Sigmoid colon (tissue), 7 donors: ENCODE results near the gene PTTG2. TPM values are rescaled to one million over a fixed set of nuclear protein-coding genes. Genes with fewer than 3 reads are reported as not detected.

Source experiments
- DNase-seq: peaks from one replicate; pipeline ENCODE4 v3.0.0-alpha.2; 2019
- H3K27ac ChIP-seq, 4 donors: fragments of 200-600 bp; sonication (generic); one replicate each; pipeline ENCODE4 v1.5.1; 2016 to 2019; ENCODE audit warnings: mild to moderate bottlenecking in 1 of 4
- H3K27me3 ChIP-seq, 3 donors: fragments of 200-600 bp; sonication (generic); one replicate each; pipeline ENCODE4 v1.5.1; 2019; ENCODE audit warnings: mild to moderate bottlenecking in 1 of 3
- H3K36me3 ChIP-seq, 4 donors: fragments of 200-600 bp; sonication (generic); one replicate each; pipeline ENCODE4 v1.5.1; 2016 to 2019
- H3K4me1 ChIP-seq, 4 donors: fragments of 200-600 bp; sonication (generic); one replicate each; pipeline ENCODE4 v1.5.1; 2017 to 2019
- H3K4me3 ChIP-seq, 4 donors: fragments of 200-600 bp; sonication (generic); one replicate each; pipeline ENCODE4 v1.5.1; 2017 to 2019; ENCODE audit warnings: mild to moderate bottlenecking in 2 of 4, moderate library complexity in 1 of 4
- H3K9me3 ChIP-seq, 4 donors: fragments of 200-600 bp in 3 of 4; sonication (generic) in 3 of 4; one replicate each; pipeline versions ENCODE4 v1.5.1 to v1.6.1; 2013 to 2019
- CTCF ChIP-seq, 4 experiments: fragments of 450-650 bp in 3 of 4; fragments of 200-600 bp in 1 of 4; IDR thresholded peaks; one replicate each; pipeline ENCODE4 v1.5.1; 2016 to 2019; ENCODE audit warnings: antibody characterized with exemption in 4 of 4, mild to moderate bottlenecking in 3 of 4, moderate library complexity in 2 of 4
- EP300 ChIP-seq, 4 donors: sonication (generic); formaldehyde crosslinking; IDR thresholded peaks; one replicate each; pipeline ENCODE4 v1.6.1; 2017; ENCODE audit warnings: antibody characterized with exemption in 4 of 4
- POLR2A ChIP-seq, 2 donors: fragments of 450-650 bp; IDR thresholded peaks; one replicate each; pipeline ENCODE4 v1.6.1; 2016; ENCODE audit warnings: antibody characterized with exemption in 2 of 2, mild to moderate bottlenecking in 2 of 2, moderate library complexity in 2 of 2
- POLR2AphosphoS5 ChIP-seq, 4 donors: sonication (generic); formaldehyde crosslinking; IDR thresholded peaks; one replicate each; pipeline ENCODE4 v1.6.1; 2017; ENCODE audit warnings: antibody characterized with exemption in 4 of 4
- WGBS, 2 donors: extraction: QIAGEN DNeasy Blood & Tissue Kit; methylation state at CpG; one replicate each; pipeline ENCODE4 v1.1.7; 2013; 5-methylcytosine and 5-hydroxymethylcytosine counted together
- intact Hi-C: fragments of 100-400 bp; cut with DNase I; formaldehyde crosslinking; loops from one replicate; pipeline ENCODE4 v1.15.1; 2023
- polyA plus RNA-seq, 3 donors: library from polyadenylated mRNA; stranded (reverse); fragments of 200-250 nt; gene quantifications; one replicate each; pipeline ENCODE4 v1.2.3, GENCODE V29; 2013
- total RNA-seq, 4 donors: library from RNA; depleted of rRNA; stranded (reverse); fragments of >200 nt; gene quantifications; one replicate each; pipeline ENCODE4 v1.1.0, GENCODE V29; 2016
- donor health status: healthy with polysubstance abuse.
- donor health status: Bipolar disorder and iron deficiency.
- donor health status: healthy.

Gene PTTG2
- total and polyA plus RNA-seq, 7 donors = 0.28 to 7.7 (median 5.7) TPM; not detected in 2

GRCh38 chr4:38007645-38008044 is 47.4 kb downstream of the PTTG2 start:
- TF ChIP-seq EP300 (IDR thresholded peaks at IDR 0.05) (no peak), POLR2A (IDR thresholded peaks at IDR 0.05) (no peak), CTCF (IDR thresholded peaks at IDR 0.05) (no peak), POLR2AphosphoS5 (IDR thresholded peaks at IDR 0.05) (no peak)
- peaks cover 0 to 94% (median 85%) of the 10 kb centered on the region in 4 donors for H3K4me1 ChIP-seq
- intact Hi-C loops = no loop called here
- H3K36me3 ChIP-seq = no peaks in the 10 kb centered on the region
- H3K27me3 ChIP-seq = no peaks in the 10 kb centered on the region
- DNase-seq = no peak
- H3K27ac ChIP-seq = peak overlapping the region in 2 of 4 donors; percentile 79 to 80
- no peaks in the 10 kb centered on the region for H3K9me3 ChIP-seq
- H3K4me3 ChIP-seq = no peak overlapping the region
- WGBS, 2 donors = 76 to 77% methylated on average over 5 of the region's 5 CpGs

- H3K27ac ChIP-seq = peak overlapping the region in 3 of 4 donors; percentile 51 to 80 (median 79)
- no peaks in the 10 kb centered on the region for H3K9me3 ChIP-seq
- DNase-seq = no peak
- H3K27me3 ChIP-seq = no peaks in the 10 kb centered on the region
- intact Hi-C loops = no loop called here
- TF ChIP-seq POLR2A (IDR thresholded peaks at IDR 0.05) (no peak), CTCF (IDR thresholded peaks at IDR 0.05) (no peak), EP300 (IDR thresholded peaks at IDR 0.05) (no peak), POLR2AphosphoS5 (IDR thresholded peaks at IDR 0.05) (no peak)
- whole genome bisulfite sequencing, 2 donors = 93 to 94% methylated on average over 3 of the region's 3 CpGs
- H3K4me3 ChIP-seq = no peak overlapping the region
- peaks cover 0 to 94% (median 83%) of the 10 kb centered on the region in 4 donors for H3K4me1 ChIP-seq
- no peaks in the 10 kb centered on the region for H3K36me3 ChIP-seq
Measured at GRCh38 chr4:38008571-38009021, 48.4 kb downstream of the PTTG2 start.

GRCh38 chr4:38009421-38009820 is 49.2 kb downstream of the PTTG2 start:
- Histone ChIP-seq H3K27me3 (no peaks in the 10 kb centered on the region), H3K27ac (peak overlapping the region; percentile 19 to 80 (median 65)), H3K4me3 (no peak overlapping the region), H3K9me3 (no peaks in the 10 kb centered on the region), H3K36me3 (peaks cover 0 to 1% (median 0%) of the 10 kb centered on the region in 4 donors), H3K4me1 (peaks cover 0 to 94% (median 83%) of the 10 kb centered on the region in 4 donors)
- intact Hi-C loops = no loop called here
- TF ChIP-seq EP300 (IDR thresholded peaks at IDR 0.05) = no peak
- TF ChIP-seq POLR2AphosphoS5 (IDR thresholded peaks at IDR 0.05) = no peak
- no peak for TF ChIP-seq POLR2A (IDR thresholded peaks at IDR 0.05)
- TF ChIP-seq CTCF (IDR thresholded peaks at IDR 0.05) = no peak
- DNase-seq = no peak

GRCh38 chr4:38009949-38010348 is 49.8 kb downstream of the PTTG2 start:
- intact Hi-C loops = no loop called here
- H3K9me3 ChIP-seq = no peaks in the 10 kb centered on the region
- 77 to 86% methylated on average over 3 of the region's 3 CpGs for WGBS, 2 donors
- peaks cover 0 to 6% (median 0%) of the 10 kb centered on the region in 4 donors for H3K36me3 ChIP-seq
- H3K27me3 ChIP-seq = no peaks in the 10 kb centered on the region
- peak overlapping the region; percentile 19 to 80 (median 61) for H3K27ac ChIP-seq
- TF ChIP-seq EP300 (IDR thresholded peaks at IDR 0.05) (no peak), POLR2AphosphoS5 (IDR thresholded peaks at IDR 0.05) (no peak), POLR2A (IDR thresholded peaks at IDR 0.05) (no peak), CTCF (IDR thresholded peaks at IDR 0.05) (no peak)
- no peak overlapping the region for H3K4me3 ChIP-seq
- peaks cover 0 to 94% (median 83%) of the 10 kb centered on the region in 4 donors for H3K4me1 ChIP-seq
- no peak for DNase-seq

Other genes starting within 250 kb of the PTTG2 start
- gene PGM2, start 133.7 kb upstream of the PTTG2 start, total RNA-seq = 10 to 100 TPM; 30.0 to 42.3 (median 33.8) TPM
- 10 to 100 TPM in 2 of 3 donors, 1 to 10 TPM in 1; 7.2 to 15.6 (median 13.9) TPM for gene PGM2, start 133.7 kb upstream of the PTTG2 start, polyA plus RNA-seq
- gene TBC1D1, start 69.3 kb upstream of the PTTG2 start, total RNA-seq = 100 to 1,000 TPM; 253 to 450 (median 404) TPM
- gene TBC1D1, start 69.3 kb upstream of the PTTG2 start, polyA plus RNA-seq = 10 to 100 TPM; 31.2 to 56.7 (median 40.0) TPM